Mammary epithelial cell (primary cell): ENCODE measurements around the gene MT1HL1.

Experiments used
- EZH2 ChIP-seq: IDR thresholded peaks from 2 replicates; pipeline ENCODE4 v1.6.1; 2012; ENCODE audit warnings: low read length, inconsistent platforms, borderline replicate concordance
- TF ChIP-seq, protein P1 (sequence below), 2 donors: IDR thresholded peaks in 1 of 2; conservative IDR thresholded peaks in 1 of 2; 2 replicates each; pipeline ENCODE4 v1.5.1; 2011 to 2012; ENCODE audit warnings: inconsistent platforms in 2 of 2, low read length in 2 of 2, mild to moderate bottlenecking in 2 of 2, control low read depth in 1 of 2, low read depth in 1 of 2; ENCODE audit not compliant: insufficient read depth in 1 of 2; ENCODE audit errors: extremely low read depth in 1 of 2

DNA sequence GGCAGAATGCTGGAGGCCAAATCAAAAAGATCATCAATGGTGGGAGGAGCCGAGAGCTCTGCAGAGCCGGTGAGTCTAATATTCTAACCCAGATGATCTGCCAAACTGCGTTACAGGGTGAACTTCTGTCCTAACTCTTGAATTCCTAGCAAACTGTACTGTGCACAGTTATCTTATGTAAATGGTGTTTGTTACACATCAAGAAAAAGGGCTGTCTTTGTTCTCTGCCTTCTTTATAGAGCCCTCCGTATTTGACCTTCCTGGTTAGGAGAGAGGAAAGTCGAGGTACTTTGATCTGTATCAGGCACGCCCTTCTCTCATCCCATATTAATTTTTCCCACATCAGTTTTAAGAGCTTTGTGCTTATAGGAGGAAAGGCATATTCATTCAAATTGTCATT is 37.6 kb downstream of the MT1HL1 start:
- TF ChIP-seq, protein P1, sequence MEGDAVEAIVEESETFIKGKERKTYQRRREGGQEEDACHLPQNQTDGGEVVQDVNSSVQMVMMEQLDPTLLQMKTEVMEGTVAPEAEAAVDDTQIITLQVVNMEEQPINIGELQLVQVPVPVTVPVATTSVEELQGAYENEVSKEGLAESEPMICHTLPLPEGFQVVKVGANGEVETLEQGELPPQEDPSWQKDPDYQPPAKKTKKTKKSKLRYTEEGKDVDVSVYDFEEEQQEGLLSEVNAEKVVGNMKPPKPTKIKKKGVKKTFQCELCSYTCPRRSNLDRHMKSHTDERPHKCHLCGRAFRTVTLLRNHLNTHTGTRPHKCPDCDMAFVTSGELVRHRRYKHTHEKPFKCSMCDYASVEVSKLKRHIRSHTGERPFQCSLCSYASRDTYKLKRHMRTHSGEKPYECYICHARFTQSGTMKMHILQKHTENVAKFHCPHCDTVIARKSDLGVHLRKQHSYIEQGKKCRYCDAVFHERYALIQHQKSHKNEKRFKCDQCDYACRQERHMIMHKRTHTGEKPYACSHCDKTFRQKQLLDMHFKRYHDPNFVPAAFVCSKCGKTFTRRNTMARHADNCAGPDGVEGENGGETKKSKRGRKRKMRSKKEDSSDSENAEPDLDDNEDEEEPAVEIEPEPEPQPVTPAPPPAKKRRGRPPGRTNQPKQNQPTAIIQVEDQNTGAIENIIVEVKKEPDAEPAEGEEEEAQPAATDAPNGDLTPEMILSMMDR (conservative IDR thresholded peaks at IDR 0.05 in 1 of 2, IDR thresholded peaks at IDR 0.05 in 1 of 2; ENCODE audit: extremely low read depth in 1 of 2, insufficient read depth in 1 of 2, low read depth in 1 of 2, low read length in 2 of 2): no peak
- no peak for TF ChIP-seq EZH2
